GM19324 (cell line): Measurements from ENCODE around the gene TICAM1.

Experiments used
- ATAC-seq: cut with Tn5 transposase; IDR thresholded peaks from one replicate; pipeline ENCODE4 v1.9.1; 2021; ENCODE audit warnings: mild to moderate bottlenecking, moderate library complexity; ENCODE audit not compliant: unreplicated experiment, low FRiP score

The TICAM1 gene

DNA sequence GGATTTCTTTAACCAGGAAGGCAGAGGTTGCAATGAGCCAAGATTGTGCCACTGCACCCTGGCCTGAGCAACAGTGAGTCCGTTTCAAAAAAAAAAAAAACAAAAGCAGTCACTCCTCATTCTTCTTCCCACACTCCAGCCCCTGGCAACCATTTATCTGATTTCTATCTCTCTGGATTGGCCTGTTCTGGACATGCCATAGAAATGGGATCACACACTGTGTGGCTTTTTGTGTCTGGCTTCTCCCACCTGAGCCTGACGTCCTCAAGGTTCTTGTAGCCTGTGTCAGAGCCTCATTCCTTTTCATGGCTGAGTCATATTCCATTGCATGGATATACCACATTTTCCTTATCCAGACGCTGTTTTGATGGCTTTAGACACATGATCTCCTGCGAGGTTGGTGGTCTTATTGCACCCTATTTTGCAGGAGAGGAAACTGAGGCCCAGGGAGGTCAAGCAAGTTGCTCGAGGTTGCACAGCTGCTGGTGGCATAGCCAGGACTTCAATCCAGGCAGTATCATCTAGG, 55.8 kb downstream of the TICAM1 start:
- no peak for ATAC-seq

DNA sequence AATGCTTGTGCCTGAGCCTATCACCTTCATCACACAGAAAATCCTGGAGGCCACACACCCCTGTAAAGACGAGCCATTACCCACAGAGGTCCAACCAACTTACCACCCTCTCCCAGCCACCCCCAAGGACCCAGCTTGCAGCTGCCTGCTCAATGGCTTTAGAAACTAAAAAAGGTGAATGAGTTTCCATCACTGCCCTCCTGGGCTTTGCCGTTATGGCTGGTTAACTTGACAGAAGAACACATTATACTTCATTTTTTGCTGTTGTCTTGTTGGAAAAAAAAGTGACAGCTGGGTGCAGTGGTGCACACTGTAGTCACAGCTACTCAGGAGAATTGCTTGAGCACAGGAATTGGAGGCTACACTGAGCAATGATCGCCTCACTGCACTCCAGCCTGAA, 57.4 kb downstream of the TICAM1 start:
- no peak for ATAC-seq

DNA sequence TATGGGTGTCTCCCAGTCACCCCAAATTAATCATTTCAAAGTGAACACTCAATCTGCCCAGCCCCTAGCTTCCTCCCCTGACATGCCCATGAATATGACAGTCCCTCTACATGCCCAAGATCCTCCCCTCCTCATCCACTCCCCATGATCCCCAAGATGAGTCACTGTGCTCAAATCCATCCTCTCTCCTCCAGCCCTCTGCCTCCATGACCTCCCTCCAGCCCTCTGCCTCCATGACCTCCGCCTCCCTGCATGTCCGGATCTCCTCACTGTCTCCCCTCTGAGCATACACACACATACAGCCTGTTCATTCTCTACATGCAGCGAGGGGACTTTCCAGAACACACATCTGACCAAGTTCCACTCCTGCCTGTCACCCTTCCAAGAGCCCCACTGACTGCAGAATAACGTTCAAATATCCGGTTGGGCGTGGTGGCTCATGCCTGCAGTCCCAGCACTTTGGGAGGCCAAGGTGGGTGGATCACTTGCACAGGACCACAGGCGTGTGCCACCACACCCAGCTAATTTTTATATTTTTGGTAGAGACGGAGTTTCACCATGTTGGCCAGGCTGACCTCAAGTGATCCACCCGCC, 58.4 kb downstream of the TICAM1 start:
- no peak for ATAC-seq

DNA sequence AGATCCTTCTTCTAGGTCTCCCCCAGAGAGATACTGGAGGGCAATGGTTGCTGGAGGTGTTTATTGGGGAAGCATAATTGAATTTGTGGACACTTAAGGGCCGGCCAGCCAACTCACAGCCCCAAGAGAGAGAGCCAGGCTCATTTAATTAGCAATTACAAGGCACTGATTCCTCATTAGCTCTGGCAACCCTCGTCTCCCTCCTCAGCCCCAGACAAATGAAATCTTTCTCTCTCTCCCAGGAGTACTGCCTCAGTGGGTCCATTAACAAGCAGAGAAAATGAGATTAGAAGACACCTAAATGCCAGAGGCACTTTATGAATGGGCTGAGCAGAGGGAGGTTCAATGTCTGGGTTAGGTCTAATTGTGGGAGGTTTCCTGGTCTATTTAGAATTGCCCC, 58.9 kb downstream of the TICAM1 start:
- no peak for ATAC-seq

DNA sequence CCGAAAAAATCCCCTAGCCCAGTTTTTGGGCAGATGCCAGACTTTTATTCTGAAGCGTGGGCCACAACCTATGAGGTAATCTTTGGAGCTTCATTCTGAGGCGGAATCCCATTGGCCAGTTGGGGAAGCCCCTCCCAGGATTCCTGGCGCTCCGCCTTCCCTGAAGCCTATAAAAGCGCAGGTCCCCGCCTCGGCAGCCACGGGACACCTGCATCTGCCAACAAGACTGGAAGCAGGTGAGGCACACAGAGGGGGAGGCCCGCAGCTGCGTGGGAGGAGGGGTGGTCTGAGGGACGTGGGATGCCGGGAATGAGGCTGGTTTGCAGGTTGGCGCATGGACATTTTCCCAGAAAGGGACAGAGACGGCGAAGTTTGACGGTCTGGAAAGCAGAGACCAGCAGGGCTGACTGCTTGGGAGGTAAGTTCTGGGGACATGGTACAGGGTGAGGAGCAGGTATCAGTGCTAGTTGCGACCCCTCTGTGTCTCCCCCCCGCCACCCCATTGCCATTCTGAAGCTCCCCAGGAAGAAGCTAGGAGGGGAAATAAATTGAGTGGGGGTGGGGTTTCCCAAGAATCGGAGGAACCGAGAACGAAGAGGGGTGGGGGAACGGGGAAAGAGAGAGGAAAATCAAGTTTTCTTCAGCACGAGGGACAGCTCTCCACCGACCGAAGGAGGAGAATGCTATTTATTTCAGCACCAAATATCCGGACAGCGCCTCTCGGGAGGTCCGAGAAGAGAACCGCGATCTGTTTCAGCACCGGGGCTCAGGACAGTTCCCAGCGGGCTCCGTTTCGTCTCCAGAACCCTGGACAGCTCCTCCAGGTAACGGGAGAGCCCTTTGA, 62.4 kb downstream of the TICAM1 start:
- no peak for ATAC-seq
